GM12801 (cell line): Measurements from ENCODE around the gene ZSCAN5C.
"Not testable (repeated sequence)": the region's sequence is repeated elsewhere in the genome, so short reads cannot be mapped to it uniquely, and the experiment has no call there.

Experiments used
- TF ChIP-seq, protein P1 (sequence below): IDR thresholded peaks from one replicate; pipeline ENCODE4 v1.5.1; 2011; ENCODE audit warnings: control low read depth; ENCODE audit not compliant: insufficient read length; ENCODE audit errors: extremely low read depth

Gene ZSCAN5C

DNA sequence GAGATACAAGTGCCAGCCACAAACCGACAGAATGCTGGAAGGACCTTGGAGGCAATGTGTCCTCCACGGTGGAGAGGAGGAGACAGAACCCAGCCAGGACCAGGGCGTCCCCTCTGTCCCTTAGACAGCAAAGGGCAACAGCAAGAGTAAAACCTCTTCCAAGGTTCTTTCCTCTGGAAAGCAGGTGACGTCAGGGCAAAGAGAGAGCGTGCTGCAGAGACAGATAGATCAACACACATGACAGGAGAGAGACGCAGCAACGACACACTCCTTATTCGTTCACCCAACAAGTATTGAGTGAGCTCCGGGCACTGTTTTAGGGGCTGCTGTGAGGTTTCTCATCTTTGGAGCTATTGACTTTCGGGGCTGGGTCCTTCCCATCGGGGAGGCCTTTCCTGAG is 27.5 kb upstream of the ZSCAN5C start:
- TF ChIP-seq, protein P1, sequence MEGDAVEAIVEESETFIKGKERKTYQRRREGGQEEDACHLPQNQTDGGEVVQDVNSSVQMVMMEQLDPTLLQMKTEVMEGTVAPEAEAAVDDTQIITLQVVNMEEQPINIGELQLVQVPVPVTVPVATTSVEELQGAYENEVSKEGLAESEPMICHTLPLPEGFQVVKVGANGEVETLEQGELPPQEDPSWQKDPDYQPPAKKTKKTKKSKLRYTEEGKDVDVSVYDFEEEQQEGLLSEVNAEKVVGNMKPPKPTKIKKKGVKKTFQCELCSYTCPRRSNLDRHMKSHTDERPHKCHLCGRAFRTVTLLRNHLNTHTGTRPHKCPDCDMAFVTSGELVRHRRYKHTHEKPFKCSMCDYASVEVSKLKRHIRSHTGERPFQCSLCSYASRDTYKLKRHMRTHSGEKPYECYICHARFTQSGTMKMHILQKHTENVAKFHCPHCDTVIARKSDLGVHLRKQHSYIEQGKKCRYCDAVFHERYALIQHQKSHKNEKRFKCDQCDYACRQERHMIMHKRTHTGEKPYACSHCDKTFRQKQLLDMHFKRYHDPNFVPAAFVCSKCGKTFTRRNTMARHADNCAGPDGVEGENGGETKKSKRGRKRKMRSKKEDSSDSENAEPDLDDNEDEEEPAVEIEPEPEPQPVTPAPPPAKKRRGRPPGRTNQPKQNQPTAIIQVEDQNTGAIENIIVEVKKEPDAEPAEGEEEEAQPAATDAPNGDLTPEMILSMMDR, result no peak

DNA sequence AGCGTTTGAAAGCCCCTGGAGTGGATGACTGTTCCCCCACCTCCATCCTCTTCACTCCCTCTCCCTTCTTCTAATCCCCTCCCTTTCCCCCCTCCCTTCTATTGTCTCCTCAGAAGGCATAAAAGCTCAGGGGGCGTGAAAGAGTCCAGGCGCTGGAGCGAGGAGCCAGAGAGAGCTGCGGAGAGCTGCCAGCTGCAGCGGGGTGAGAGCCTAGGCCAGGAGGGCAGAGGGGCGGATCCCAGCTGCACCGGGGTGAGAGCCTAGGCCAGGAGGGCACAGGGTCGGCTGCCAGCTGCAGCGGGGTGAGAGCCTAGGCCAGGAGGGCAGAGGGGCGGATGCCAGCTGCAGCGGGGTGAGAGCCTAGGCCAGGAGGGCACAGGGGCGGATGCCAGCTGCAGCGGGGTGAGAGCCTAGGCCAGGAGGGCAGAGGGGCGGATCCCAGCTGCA is 26.2 kb upstream of the ZSCAN5C start, which contains the start of gene GALP:
TSS of gene GALP (plus strand) at position 148 of the 447 bp plus-strand sequence. CDS start 1,101 bp downstream, outside the sequence.
- TF ChIP-seq, protein P1, result not testable (repeated sequence)

- TF ChIP-seq, protein P1, result no peak
These were observed 25.2 kb upstream of the ZSCAN5C start for GRCh38 chr19:56176881-56177280.

GRCh38 chr19:56177564-56178243 is 24.4 kb upstream of the ZSCAN5C start:
- TF ChIP-seq, protein P1, result no peak

GRCh38 chr19:56189785-56190184 is 12.3 kb upstream of the ZSCAN5C start:
- TF ChIP-seq, protein P1, result no peak

- TF ChIP-seq, protein P1, result no peak
These were observed 11.0 kb upstream of the ZSCAN5C start for GRCh38 chr19:56191115-56191514.

GRCh38 chr19:56191711-56192110 is 10.4 kb upstream of the ZSCAN5C start:
- TF ChIP-seq, protein P1, result no peak
